ENCODE data around the gene CENPH. TPM values are rescaled to one million over a fixed set of nuclear protein-coding genes. Genes with fewer than 3 reads are reported as not detected.
A peak's percentile ranks its signal among the peaks of the same experiment; 100 is the strongest.
"Not testable (repeated sequence)": the region's sequence is repeated elsewhere in the genome, so short reads cannot be mapped to it uniquely, and the experiment has no call there.

The CENPH gene, protein sequence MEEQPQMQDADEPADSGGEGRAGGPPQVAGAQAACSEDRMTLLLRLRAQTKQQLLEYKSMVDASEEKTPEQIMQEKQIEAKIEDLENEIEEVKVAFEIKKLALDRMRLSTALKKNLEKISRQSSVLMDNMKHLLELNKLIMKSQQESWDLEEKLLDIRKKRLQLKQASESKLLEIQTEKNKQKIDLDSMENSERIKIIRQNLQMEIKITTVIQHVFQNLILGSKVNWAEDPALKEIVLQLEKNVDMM
- total RNA-seq = 20.5 TPM
- 3.9 TPM for polyA plus RNA-seq

DNA sequence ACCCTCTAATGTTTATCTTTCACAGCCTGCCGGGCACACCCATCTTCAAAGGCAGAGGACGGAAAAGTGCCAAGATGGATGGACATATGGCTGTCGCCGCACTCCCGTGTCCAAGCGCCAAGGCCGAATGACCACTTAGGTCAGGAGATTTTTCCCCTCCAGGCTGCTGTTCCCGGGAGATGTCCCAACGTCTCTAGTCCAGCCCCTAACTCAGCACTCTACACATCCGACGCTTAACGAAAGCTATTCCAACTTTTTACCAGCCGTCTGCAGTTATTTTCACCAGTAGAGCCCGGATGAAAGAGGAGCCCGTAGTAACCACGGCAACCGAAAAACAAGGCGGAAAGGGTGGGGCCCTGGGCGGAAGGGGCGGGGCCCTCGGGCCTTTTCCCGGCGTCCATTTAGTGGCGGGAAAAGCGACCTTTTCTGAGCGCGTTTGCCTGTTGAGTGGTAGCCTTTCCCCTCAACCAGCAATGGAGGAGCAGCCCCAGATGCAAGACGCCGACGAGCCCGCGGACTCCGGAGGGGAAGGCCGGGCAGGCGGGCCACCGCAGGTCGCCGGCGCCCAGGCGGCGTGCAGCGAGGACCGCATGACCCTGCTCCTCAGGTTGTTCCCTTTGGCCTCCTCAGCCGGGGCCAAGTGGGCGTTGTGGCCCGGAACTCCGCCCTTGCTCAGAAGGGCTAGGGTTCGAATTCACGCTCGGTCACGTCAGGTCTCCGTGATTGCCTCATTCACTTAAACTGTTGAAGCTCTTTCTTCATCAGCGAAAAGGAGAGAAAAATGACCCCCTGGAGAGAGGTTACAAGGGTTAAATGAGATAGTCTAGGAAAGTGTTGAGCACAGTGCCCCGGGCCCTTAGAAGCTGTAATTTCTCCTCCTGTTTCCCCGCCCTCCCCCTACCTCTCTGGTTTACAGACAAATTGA is at the start of gene CENPH:
Gene CENPH (plus strand): TSS at position 422 of the 925 bp plus-strand sequence. CDS start 52 bp downstream, at position 474.
- under 1% methylated on average over 55 of the region's 55 CpGs for WGBS
- Histone ChIP-seq H3K27ac (ENCODE audit: low read depth) (peak within 1 kb of the TSS; percentile 4), H3K36me3 (ENCODE audit: insufficient read depth) (no peaks in the 10 kb centered on the region), H3K4me3 (ENCODE audit: low read depth, low read length) (peak within 1 kb of the TSS; percentile 69), H3K4me1 (ENCODE audit: insufficient read depth) (peaks cover 2% of the 10 kb centered on the region)
- DNase-seq (ENCODE audit: extremely low spot score) = peak; percentile 91

DNA sequence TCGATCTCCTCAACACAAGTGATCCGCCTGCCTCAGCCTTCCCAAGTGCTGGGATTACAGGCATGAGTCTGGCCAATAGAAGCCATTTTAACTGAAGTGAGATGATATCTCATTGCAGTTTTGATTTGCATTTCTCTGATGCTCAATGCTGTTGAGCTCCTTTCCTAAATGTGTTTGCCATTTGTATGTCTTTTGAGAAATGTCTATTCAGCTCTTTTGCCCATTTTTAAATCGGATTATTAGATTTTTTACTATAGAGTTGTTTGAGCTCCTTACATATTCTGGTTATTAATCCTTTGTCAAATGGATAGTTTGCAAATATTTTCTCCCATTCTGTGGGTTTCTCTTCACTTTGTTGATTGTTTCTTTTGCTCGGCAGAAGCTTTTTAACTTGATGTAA is 49.1 kb upstream of the CENPH start:
- WGBS = 96% methylated on average over 4 of the region's 4 CpGs

DNA sequence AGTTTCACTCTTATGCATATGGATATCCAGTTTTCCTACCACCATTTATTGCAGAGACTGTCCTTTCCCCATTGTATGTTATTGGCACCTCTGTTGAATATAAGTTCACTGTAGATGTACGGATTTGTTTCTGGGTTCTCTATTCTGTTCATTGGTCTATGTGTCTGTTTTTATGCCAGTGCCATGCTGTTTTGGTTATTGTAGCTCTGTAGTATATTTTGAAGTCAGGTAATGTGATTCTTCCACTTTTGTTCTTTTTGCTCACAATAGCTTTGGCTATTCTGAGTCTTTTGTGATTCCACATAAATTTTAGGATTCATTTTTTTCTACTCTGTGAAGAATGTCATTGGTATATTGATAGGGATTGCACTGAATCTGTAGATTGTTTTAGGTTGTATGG is 48.6 kb upstream of the CENPH start:
- Histone ChIP-seq H3K4me3 (ENCODE audit: low read depth, low read length) (no peak overlapping the region), H3K4me1 (ENCODE audit: insufficient read depth) (no peaks in the 10 kb centered on the region), H3K36me3 (ENCODE audit: insufficient read depth) (no peaks in the 10 kb centered on the region), H3K27ac (ENCODE audit: low read depth) (no peak overlapping the region)
- 86% methylated on average over 1 of the region's 1 CpG for WGBS
- DNase-seq (ENCODE audit: extremely low spot score) = no peak

More for the DNA sequence above, 49.1 kb upstream of the CENPH start:
- not testable (repeated sequence) for H3K4me3 ChIP-seq (ENCODE audit: low read depth, low read length); H3K4me1 ChIP-seq (ENCODE audit: insufficient read depth); DNase-seq (ENCODE audit: extremely low spot score); H3K36me3 ChIP-seq (ENCODE audit: insufficient read depth); H3K27ac ChIP-seq (ENCODE audit: low read depth)

DNA sequence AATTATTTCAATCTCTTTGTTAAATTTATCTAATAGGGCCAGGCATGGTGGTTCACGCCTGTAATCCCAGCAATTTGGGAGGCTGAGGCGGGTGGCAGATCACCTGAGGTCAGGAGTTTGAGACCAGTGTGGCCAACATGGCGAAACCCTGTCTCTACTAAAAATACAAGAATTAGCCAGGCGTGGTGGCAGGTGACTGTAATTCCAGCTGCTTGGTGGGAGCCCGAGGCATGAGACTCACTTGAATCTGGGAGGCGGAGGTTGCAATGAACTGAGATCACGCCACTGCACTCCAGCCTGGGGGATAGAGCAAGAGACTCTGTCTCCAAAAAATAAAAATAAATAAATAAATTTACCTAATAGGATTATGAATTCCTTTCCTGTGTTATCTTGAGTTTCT is 40.8 kb upstream of the CENPH start:
- H3K27ac ChIP-seq (ENCODE audit: low read depth); H3K36me3 ChIP-seq (ENCODE audit: insufficient read depth); H3K4me1 ChIP-seq (ENCODE audit: insufficient read depth); DNase-seq (ENCODE audit: extremely low spot score); H3K4me3 ChIP-seq (ENCODE audit: low read depth, low read length): not testable (repeated sequence)
- WGBS = 96% methylated on average over 7 of the region's 7 CpGs

DNA sequence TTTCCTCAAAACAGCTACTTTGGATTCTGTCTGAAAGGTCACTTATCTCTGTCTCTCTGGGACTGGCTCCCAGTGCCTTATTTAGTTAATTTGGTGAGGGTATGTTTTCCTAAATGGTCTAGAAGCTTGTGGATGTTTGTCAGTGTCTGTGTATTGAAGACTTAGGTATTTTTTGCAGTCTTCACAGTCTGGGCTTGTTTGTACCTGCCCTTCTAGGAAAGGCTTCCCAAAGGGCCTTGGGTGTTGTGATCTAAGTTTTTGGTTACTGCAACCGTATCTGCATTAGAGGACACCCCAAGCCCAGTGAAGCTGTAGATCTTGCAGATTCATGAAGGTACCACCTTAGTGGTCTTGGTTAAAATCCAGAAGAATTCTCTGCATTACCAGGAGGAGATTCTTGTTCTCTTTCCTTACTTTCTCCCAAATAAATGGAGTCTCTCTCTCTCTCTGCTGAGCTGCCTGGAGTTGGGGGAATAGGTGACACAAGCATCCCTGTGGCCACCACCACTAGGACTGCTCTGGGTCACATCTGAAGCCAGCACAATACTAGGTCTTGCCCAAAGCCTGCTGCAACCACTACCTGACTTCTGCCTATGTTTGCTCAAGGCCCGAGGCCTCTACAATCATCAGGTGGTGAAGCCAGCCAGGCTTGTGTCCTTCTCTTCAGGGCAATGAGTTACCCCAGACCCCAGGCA is 40.3 kb upstream of the CENPH start:
- H3K36me3 ChIP-seq (ENCODE audit: insufficient read depth) = no peaks in the 10 kb centered on the region
- H3K27ac ChIP-seq (ENCODE audit: low read depth) = no peak overlapping the region
- no peak overlapping the region for H3K4me3 ChIP-seq (ENCODE audit: low read depth, low read length)
- no peaks in the 10 kb centered on the region for H3K4me1 ChIP-seq (ENCODE audit: insufficient read depth)
- WGBS = 93% methylated on average over 2 of the region's 2 CpGs
- no peak for DNase-seq (ENCODE audit: extremely low spot score)

DNA sequence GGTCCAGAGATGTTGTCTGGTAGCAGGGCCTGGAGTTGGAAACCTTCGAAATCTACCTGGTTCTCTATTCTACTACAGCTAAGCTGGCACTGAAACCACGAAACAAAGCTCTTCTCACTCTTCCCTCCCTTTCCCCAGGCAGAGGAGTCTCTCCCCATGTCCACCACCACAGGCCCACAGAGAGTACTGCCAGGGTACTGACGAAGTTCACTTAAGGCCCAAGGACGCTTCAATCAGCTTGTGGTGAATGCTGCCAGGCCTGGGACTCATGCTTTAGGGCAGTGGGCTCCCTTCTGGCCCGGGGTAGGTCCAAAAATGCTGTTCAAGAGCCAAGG is 39.7 kb upstream of the CENPH start:
- WGBS = 92% methylated on average over 5 of the region's 5 CpGs
- Histone ChIP-seq H3K4me1 (ENCODE audit: insufficient read depth) (no peaks in the 10 kb centered on the region), H3K36me3 (ENCODE audit: insufficient read depth) (no peaks in the 10 kb centered on the region), H3K4me3 (ENCODE audit: low read depth, low read length) (no peak overlapping the region), H3K27ac (ENCODE audit: low read depth) (no peak overlapping the region)
- no peak for DNase-seq (ENCODE audit: extremely low spot score)

DNA sequence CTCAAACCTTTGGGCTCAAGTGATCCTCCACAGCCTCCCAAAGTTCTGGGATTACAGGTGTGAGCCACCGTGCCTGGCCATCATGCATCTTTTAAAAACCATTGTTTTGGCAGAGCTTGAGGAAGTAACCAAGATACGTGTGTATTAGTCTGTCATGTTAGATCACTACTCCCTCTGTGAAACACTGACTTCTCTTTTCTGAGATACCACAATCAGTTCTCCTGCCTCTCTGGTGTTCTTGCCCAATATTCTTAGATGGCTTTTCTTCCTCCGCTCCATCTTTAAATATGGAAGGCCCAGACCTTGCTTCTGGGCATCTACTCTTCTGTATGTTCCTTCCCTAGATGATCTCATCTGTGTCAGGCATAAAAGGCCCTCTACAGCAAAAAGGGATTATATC is 36.7 kb upstream of the CENPH start:
- DNase-seq (ENCODE audit: extremely low spot score) = no peak
- 81% methylated on average over 3 of the region's 3 CpGs for WGBS

DNA sequence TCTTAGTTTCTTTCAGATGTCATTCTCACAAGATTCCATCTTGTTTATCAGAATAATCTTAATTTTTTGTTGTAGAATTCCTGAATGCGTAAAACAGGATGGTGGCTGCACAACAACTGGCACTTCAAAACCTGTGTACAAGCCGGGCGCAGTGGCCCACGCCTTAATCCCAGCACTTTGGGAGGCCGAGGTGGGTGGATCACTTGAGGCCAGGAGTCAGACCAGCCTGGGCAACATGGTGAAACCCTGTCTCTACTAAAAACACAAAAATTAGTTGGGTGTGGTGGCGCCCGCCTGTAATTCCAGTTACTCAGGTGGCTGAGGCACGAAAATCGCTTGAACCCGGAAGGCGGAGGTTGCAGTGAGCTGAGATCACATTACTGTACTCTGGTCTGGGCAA is 32.9 kb upstream of the CENPH start:
- WGBS = 96% methylated on average over 11 of the region's 11 CpGs
- H3K36me3 ChIP-seq (ENCODE audit: insufficient read depth) = no peaks in the 10 kb centered on the region

More for the DNA sequence above, 36.7 kb upstream of the CENPH start:
- Histone ChIP-seq H3K4me3 (ENCODE audit: low read depth, low read length) (no peak overlapping the region), H3K4me1 (ENCODE audit: insufficient read depth) (no peaks in the 10 kb centered on the region), H3K27ac (ENCODE audit: low read depth) (no peak overlapping the region), H3K36me3 (ENCODE audit: insufficient read depth) (no peaks in the 10 kb centered on the region)

DNA sequence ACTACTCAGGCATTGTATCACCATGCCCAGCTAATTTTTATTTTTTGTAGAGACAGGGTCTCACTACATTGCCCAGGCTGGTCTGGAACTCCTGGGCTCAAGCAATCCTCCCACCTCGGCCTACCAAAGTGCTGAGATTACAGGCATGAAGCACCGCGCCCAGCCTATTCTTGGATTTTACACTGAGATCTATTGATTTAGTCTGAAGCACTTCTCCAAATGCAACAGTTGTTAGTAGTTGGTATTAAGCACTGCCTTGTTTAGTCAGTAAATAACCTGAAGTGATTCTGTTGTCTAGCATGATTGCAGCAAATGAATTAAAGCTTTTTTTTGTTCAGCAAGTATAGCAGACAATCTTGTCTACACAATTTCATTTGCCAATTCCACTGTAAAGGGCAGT is 31.3 kb upstream of the CENPH start:
- Histone ChIP-seq H3K4me1 (ENCODE audit: insufficient read depth) (no peaks in the 10 kb centered on the region), H3K4me3 (ENCODE audit: low read depth, low read length) (no peak overlapping the region), H3K27ac (ENCODE audit: low read depth) (no peak overlapping the region), H3K36me3 (ENCODE audit: insufficient read depth) (no peaks in the 10 kb centered on the region)
- 92% methylated on average over 3 of the region's 3 CpGs for WGBS
- no peak for DNase-seq (ENCODE audit: extremely low spot score)

More for the DNA sequence above, 32.9 kb upstream of the CENPH start:
- no peak for DNase-seq (ENCODE audit: extremely low spot score)
- H3K27ac ChIP-seq (ENCODE audit: low read depth) = no peak overlapping the region
- H3K4me1 ChIP-seq (ENCODE audit: insufficient read depth) = no peaks in the 10 kb centered on the region
- no peak overlapping the region for H3K4me3 ChIP-seq (ENCODE audit: low read depth, low read length)

DNA sequence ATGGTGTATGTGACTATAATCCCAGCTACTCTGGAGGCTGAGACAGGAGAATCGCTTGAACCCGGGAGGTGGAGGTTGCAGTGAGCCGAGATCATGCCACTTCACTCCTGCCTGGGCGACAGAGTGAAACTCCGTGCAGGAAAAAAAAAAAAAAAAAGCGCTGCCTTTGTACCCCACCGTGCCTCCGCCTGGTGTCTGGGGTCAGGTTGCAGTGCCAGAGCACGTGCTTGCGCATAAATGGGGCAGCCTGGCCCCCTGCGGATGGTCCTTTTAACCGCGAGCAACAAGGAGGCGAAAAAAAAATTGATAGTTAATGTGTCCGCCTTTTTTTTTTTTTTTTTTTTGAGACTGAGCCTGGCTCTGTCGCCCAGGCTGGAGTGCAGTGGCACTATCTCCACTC is 28.7 kb upstream of the CENPH start:
- WGBS = 90% methylated on average over 16 of the region's 16 CpGs
- Histone ChIP-seq H3K27ac (ENCODE audit: low read depth) (no peak overlapping the region), H3K4me1 (ENCODE audit: insufficient read depth) (no peaks in the 10 kb centered on the region), H3K36me3 (ENCODE audit: insufficient read depth) (no peaks in the 10 kb centered on the region), H3K4me3 (ENCODE audit: low read depth, low read length) (no peak overlapping the region)
- no peak for DNase-seq (ENCODE audit: extremely low spot score)

DNA sequence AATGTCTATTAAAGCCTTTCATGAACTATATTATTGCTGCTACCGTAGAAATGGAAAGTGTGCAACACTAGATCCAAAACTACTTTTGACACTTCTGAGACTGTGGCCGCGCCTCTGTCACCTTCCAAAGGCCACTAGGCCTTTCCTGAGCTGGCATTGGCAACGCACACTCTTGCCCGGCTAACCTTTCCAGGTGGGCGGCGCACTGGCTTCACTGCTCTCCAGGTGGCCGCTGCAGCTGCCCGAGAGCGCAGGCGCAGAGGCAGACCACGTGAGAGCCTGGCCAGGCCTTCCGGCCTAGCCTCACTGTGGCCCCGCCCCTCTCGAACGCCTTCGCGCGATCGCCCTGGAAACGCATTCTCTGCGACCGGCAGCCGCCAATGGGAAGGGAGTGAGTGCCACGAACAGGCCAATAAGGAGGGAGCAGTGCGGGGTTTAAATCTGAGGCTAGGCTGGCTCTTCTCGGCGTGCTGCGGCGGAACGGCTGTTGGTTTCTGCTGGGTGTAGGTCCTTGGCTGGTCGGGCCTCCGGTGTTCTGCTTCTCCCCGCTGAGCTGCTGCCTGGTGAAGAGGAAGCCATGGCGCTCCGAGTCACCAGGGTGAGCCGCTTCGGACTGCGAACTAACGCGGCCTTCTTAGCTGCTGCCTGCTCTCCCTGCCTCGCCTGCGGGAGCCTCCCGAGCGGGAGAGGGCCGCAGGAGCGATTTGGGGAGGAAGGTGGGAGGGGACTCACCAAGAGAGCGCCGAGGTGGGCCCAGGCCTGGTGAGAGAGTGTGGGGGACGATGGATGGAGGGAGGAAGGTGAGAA is 22.5 kb upstream of the CENPH start, which contains the start of gene CCNB1:
Gene CCNB1 (plus strand): TSS at position 465 of the 807 bp plus-strand sequence. CDS start 113 bp downstream, at position 578.
- 2% methylated on average over 50 of the region's 50 CpGs for WGBS
- Histone ChIP-seq H3K27ac (ENCODE audit: low read depth) (no peak within 1 kb of the TSS), H3K4me3 (ENCODE audit: low read depth, low read length) (peak within 1 kb of the TSS; percentile 50), H3K4me1 (ENCODE audit: insufficient read depth) (no peaks in the 10 kb centered on the region), H3K36me3 (ENCODE audit: insufficient read depth) (no peaks in the 10 kb centered on the region)
- peak; percentile 92 for DNase-seq (ENCODE audit: extremely low spot score)

DNA sequence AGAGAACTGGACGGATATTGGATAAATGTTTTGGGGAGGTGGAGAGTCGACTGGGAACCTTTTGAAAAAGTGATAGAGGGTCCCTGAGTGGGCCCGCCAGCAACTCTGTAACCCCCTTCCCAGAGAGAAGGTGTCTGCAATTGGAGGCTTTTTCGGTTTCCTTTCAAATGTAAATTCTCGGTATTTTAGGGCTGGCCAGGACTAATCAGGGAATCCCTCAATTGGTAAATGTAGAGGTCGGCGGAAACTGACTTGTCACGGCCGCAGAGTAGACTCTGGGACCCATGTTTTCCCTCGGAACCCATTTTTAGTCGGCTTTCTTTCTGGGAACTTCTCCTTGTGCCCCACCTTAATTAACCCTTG is 21.9 kb upstream of the CENPH start:
- Histone ChIP-seq H3K4me1 (ENCODE audit: insufficient read depth) (no peaks in the 10 kb centered on the region), H3K4me3 (ENCODE audit: low read depth, low read length) (peak overlapping the region; percentile 50), H3K36me3 (ENCODE audit: insufficient read depth) (no peaks in the 10 kb centered on the region), H3K27ac (ENCODE audit: low read depth) (no peak overlapping the region)
- WGBS = under 1% methylated on average over 11 of the region's 11 CpGs
- DNase-seq (ENCODE audit: extremely low spot score) = no peak

DNA sequence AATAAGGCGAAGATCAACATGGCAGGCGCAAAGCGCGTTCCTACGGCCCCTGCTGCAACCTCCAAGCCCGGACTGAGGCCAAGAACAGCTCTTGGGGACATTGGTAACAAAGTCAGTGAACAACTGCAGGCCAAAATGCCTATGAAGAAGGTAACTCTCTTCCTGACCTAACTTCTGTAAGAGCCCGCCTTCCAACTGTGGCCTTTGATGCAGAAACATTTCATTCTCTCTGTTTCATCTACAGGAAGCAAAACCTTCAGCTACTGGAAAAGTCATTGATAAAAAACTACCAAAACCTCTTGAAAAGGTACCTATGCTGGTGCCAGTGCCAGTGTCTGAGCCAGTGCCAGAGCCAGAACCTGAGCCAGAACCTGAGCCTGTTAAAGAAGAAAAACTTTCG is 21.5 kb upstream of the CENPH start:
- Histone ChIP-seq H3K36me3 (ENCODE audit: insufficient read depth) (no peaks in the 10 kb centered on the region), H3K4me3 (ENCODE audit: low read depth, low read length) (no peak overlapping the region), H3K27ac (ENCODE audit: low read depth) (no peak overlapping the region), H3K4me1 (ENCODE audit: insufficient read depth) (no peaks in the 10 kb centered on the region)
- no peak for DNase-seq (ENCODE audit: extremely low spot score)
- WGBS = 33% methylated on average over 8 of the region's 8 CpGs

Measured in urinary bladder (tissue), 4 donors.